DOHH2 (cell line): ENCODE measurements around the gene KATNAL2.

Experiments
- EZH2phosphoT487 ChIP-seq: fragments of 200-600 bp; sonication (generic); IDR thresholded peaks from 2 replicates; pipeline ENCODE4 v1.6.1; 2017; ENCODE audit warnings: borderline replicate concordance, mild to moderate bottlenecking, antibody characterized with exemption, low read length, moderate library complexity, mixed read lengths
- TF ChIP-seq, protein P1 (sequence below): fragments of 200-600 bp; sonication (generic); IDR thresholded peaks from one replicate; pipeline ENCODE4 v1.5.1; 2014; ENCODE audit warnings: antibody characterized with exemption, mild to moderate bottlenecking, low read depth, low read length; ENCODE audit not compliant: poor library complexity, severe bottlenecking

- TF ChIP-seq, protein P1, sequence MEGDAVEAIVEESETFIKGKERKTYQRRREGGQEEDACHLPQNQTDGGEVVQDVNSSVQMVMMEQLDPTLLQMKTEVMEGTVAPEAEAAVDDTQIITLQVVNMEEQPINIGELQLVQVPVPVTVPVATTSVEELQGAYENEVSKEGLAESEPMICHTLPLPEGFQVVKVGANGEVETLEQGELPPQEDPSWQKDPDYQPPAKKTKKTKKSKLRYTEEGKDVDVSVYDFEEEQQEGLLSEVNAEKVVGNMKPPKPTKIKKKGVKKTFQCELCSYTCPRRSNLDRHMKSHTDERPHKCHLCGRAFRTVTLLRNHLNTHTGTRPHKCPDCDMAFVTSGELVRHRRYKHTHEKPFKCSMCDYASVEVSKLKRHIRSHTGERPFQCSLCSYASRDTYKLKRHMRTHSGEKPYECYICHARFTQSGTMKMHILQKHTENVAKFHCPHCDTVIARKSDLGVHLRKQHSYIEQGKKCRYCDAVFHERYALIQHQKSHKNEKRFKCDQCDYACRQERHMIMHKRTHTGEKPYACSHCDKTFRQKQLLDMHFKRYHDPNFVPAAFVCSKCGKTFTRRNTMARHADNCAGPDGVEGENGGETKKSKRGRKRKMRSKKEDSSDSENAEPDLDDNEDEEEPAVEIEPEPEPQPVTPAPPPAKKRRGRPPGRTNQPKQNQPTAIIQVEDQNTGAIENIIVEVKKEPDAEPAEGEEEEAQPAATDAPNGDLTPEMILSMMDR = no peak
- TF ChIP-seq EZH2phosphoT487 = no peak
These were observed 234.0 kb downstream of the KATNAL2 start for GRCh38 chr18:47151439-47151838.
